Common myeloid progenitor, CD34-positive (primary cell): ENCODE measurements around the gene SIAH2.
A peak's percentile ranks its signal among the peaks of the same experiment; 100 is the strongest.

ENCODE experiments used
- CTCF ChIA-PET: fragments of 350-600 bp; sonication (Branson Sonifier 250); formaldehyde crosslinking; loops from one replicate; lab custom pipeline; 2021; ENCODE audit warnings: antibody characterized with exemption; lab: Charles Lee
- POLR2A ChIA-PET: fragments of 350-600 bp; sonication (Branson Sonifier 250); formaldehyde crosslinking; loops from one replicate; lab custom pipeline; 2021; ENCODE audit warnings: antibody characterized with exemption; lab: Charles Lee
- DNase-seq, 3 donors: peaks; one replicate each; pipeline versions ENCODE4 v3.0.0 to v3.0.0-alpha.2; 2013
- H3K27ac ChIP-seq, 2 experiments: 1 replicate in 1 of 2; 2 replicates in 1 of 2; pipeline ENCODE4 v1.7.0; 2013; ENCODE audit warnings: inconsistent platforms in 2 of 2, low read length in 2 of 2, mild to moderate bottlenecking in 2 of 2, low read depth in 1 of 2, moderate library complexity in 1 of 2; ENCODE audit not compliant: severe bottlenecking in 2 of 2, insufficient read depth in 1 of 2, poor library complexity in 1 of 2
- H3K27me3 ChIP-seq, 5 experiments: replicated peaks in 2 of 5; 1 replicate in 3 of 5; 2 replicates in 2 of 5; pipeline versions ENCODE4 v1.6.1 to v1.7.0; 2013; ENCODE audit warnings: low read length in 4 of 5, mild to moderate bottlenecking in 2 of 5, moderate library complexity in 2 of 5, inconsistent platforms in 1 of 5; ENCODE audit not compliant: insufficient read depth in 5 of 5, control insufficient read depth in 4 of 5
- H3K36me3 ChIP-seq, 4 experiments: 1 replicate in 2 of 4; 2 replicates in 2 of 4; pipeline versions ENCODE4 v1.6.1 to v1.7.0; 2013; ENCODE audit warnings: low read length in 3 of 4, control low read depth in 1 of 4, mild to moderate bottlenecking in 1 of 4; ENCODE audit not compliant: control insufficient read depth in 4 of 4, insufficient read depth in 4 of 4
- H3K4me1 ChIP-seq, 4 experiments: 1 replicate in 3 of 4; 2 replicates in 1 of 4; pipeline versions ENCODE4 v1.6.1 to v1.7.1; 2013; ENCODE audit warnings: low read length in 3 of 4, mild to moderate bottlenecking in 3 of 4, control low read depth in 1 of 4, inconsistent platforms in 1 of 4, moderate library complexity in 1 of 4; ENCODE audit not compliant: control insufficient read depth in 4 of 4, insufficient read depth in 4 of 4; ENCODE audit errors: control extremely low read depth in 1 of 4
- H3K4me3 ChIP-seq, 7 experiments: 1 replicate in 4 of 7; 2 replicates in 3 of 7; pipeline versions ENCODE4 v1.5.1 to v1.7.0; 2013; ENCODE audit warnings: mild to moderate bottlenecking in 7 of 7, low read length in 6 of 7, moderate library complexity in 6 of 7, inconsistent platforms in 2 of 7, low read depth in 2 of 7, control low read depth in 1 of 7; ENCODE audit not compliant: insufficient read depth in 4 of 7, control insufficient read depth in 1 of 7; ENCODE audit errors: extremely low read depth in 1 of 7
- H3K9me3 ChIP-seq, 5 experiments: 1 replicate in 4 of 5; 2 replicates in 1 of 5; pipeline versions ENCODE4 v1.6.1 to v1.7.1; 2013; ENCODE audit warnings: low read length in 4 of 5, mild to moderate bottlenecking in 2 of 5, inconsistent platforms in 1 of 5, low read depth in 1 of 5, moderate library complexity in 1 of 5; ENCODE audit not compliant: control insufficient read depth in 4 of 5, insufficient read depth in 2 of 5; ENCODE audit errors: control extremely low read depth in 1 of 5
- WGBS: methylation state at CpG from one replicate; pipeline ENCODE4 v1.1.5; 2013; ENCODE audit not compliant: insufficient coverage; 5-methylcytosine and 5-hydroxymethylcytosine counted together

SIAH2 gene

GRCh38 chr3:150755902-150756301, 7.1 kb downstream of the SIAH2 start:
- CTCF ChIA-PET = interaction anchor here (1.3 to 1.9 kb wide), 4 partner anchors 9 to 349 kb away, joined by 3 to 5 read pairs (median 4); no protein-coding TSS in a partner anchor
- 100% methylated on average over 2 of the region's 3 CpGs for WGBS
- no peak for DNase-seq
- Histone ChIP-seq H3K4me3 (no peak overlapping the region), H3K4me1 (peaks cover 8 to 20% (median 16%) of the 10 kb centered on the region in 4 experiments), H3K36me3 (peaks cover 2 to 28% (median 14%) of the 10 kb centered on the region in 4 experiments), H3K27ac (no peak overlapping the region), H3K9me3 (no peaks in the 10 kb centered on the region), H3K27me3 (no peaks in the 10 kb centered on the region)
- POLR2A ChIA-PET = no interaction called here

DNA sequence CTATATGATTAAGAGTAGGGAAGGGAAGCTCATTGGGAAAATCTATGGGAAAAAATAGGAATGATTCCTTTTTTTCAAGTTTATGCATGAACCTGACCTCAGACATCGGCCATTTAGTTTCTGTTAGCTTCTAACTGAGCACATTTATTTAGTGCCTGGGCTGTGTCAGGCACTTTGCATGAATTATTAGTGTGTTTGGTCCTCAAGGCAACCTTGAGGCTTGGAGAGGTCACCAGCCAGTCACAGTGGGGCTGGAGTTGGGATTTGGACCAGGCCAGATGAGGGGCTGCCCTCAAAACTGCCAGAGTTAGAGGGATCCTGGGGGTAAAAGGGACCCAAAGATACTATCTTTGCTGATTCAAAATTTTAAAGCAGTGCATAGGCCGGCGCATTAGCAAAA, 8.1 kb downstream of the SIAH2 start:
- H3K27me3 ChIP-seq = no peaks in the 10 kb centered on the region
- POLR2A ChIA-PET = no interaction called here
- H3K4me3 ChIP-seq = no peak overlapping the region
- H3K36me3 ChIP-seq = peaks cover 2 to 28% (median 14%) of the 10 kb centered on the region in 4 experiments
- H3K4me1 ChIP-seq = peaks cover 3 to 11% (median 7%) of the 10 kb centered on the region in 4 experiments
- 100% methylated on average over 1 of the region's 3 CpGs for WGBS
- DNase-seq = no peak
- no peaks in the 10 kb centered on the region for H3K9me3 ChIP-seq
- CTCF ChIA-PET = interaction anchor here (1.3 to 1.9 kb wide), 2 partner anchors 33 to 34 kb away, joined by 4 to 5 read pairs; no protein-coding TSS in a partner anchor
- no peak overlapping the region for H3K27ac ChIP-seq

DNA sequence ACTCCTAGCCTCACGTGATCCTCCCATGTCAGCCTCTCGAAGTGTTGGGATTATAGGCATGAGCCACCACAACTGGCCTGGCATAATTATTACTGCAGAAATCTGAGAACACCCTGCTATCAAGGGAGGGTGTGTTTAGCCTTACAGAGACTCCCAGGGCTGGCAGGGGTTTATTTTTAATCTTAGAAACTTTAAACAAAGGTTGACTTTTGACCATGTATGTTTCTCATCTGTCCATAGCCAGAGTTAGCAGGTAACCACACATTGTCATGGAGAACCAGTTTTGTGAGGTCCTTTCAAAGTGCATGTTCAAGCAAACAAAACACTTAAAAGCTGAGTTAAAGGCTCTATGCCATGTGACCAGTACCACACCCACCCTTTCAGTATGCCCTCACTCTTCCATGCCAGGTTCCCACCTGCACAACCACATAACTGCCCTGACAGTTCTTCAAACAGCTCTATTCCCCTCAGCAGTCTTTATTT, 11.1 kb downstream of the SIAH2 start:
- H3K27ac ChIP-seq = no peak overlapping the region
- POLR2A ChIA-PET = no interaction called here
- 100% methylated on average over 2 of the region's 2 CpGs for WGBS

DNA sequence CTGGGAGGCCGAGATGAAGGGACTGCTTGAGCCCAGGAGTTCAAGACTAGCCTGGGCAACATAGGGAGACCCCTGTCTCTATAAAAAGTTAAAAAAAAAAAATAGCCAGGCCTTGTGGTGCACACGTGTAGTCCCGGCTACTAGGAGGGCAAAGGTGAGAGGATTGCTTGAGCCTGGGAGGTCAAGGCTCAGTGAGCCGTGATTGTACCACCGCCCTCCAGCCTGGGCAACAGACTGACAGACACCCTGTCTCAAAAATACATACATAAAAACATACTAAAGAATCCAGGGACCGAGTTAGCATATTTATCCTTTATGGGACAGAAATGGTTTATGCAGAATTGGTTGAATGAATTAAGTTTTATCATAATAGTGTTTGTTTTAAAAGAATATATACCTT, 13.7 kb downstream of the SIAH2 start:
- H3K4me1 ChIP-seq = peaks cover 0 to 12% (median 3%) of the 10 kb centered on the region in 4 experiments
- CTCF ChIA-PET = interaction anchor here (0.9 to 1.2 kb wide), 4 partner anchors 11 to 28 kb away, joined by 3 to 5 read pairs (median 4); no protein-coding TSS in a partner anchor
- H3K27me3 ChIP-seq = no peaks in the 10 kb centered on the region
- DNase-seq = no peak
- WGBS = 96% methylated on average over 3 of the region's 6 CpGs
- H3K27ac ChIP-seq = peak overlapping the region in 1 of 2 experiments; percentile 4
- H3K36me3 ChIP-seq = peaks cover 0 to 9% (median 5%) of the 10 kb centered on the region in 4 experiments
- no peak overlapping the region for H3K4me3 ChIP-seq
- POLR2A ChIA-PET = no interaction called here
- H3K9me3 ChIP-seq = no peaks in the 10 kb centered on the region

More for the DNA sequence above, 11.1 kb downstream of the SIAH2 start:
- Histone ChIP-seq H3K9me3 (no peaks in the 10 kb centered on the region), H3K36me3 (peaks cover 0 to 14% (median 8%) of the 10 kb centered on the region in 4 experiments), H3K4me3 (no peak overlapping the region), H3K27me3 (no peaks in the 10 kb centered on the region), H3K4me1 (peaks cover 0 to 12% (median 3%) of the 10 kb centered on the region in 4 experiments)
- no peak for DNase-seq
- CTCF ChIA-PET = interaction anchor here (1.1 to 1.8 kb wide), 2 partner anchors 13 to 27 kb away, joined by 3 to 5 read pairs; no protein-coding TSS in a partner anchor

DNA sequence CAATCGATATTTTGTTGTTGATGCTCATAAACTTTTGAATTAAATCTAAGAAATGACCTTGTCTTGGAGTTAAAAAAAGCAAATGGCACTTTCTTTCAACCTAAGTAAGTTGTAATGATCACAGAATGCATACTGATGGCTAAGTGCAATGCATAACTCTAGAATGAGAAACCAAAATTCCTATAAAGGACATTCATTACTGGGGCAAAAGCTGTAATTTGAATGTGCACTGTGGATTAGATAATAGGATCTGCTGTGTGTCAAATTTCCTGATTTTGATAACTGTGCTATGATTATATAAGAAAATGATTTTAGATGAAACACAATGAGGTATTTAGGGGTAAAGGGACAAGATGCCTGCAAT, 14.3 kb downstream of the SIAH2 start:
- WGBS = 40% methylated on average over 1 of the region's 1 CpG

GRCh38 chr3:150747886-150748683, 14.9 kb downstream of the SIAH2 start:
- WGBS = 50% methylated on average over 1 of the region's 5 CpGs

More for the DNA sequence above, 14.3 kb downstream of the SIAH2 start:
- no peak overlapping the region for H3K4me3 ChIP-seq
- DNase-seq = no peak
- ChIA-PET CTCF (no interaction called here), POLR2A (no interaction called here)
- peaks cover 0 to 12% (median 3%) of the 10 kb centered on the region in 4 experiments for H3K4me1 ChIP-seq
- H3K27me3 ChIP-seq = no peaks in the 10 kb centered on the region
- H3K36me3 ChIP-seq = peaks cover 0 to 9% (median 4%) of the 10 kb centered on the region in 4 experiments
- H3K9me3 ChIP-seq = no peaks in the 10 kb centered on the region
- H3K27ac ChIP-seq = no peak overlapping the region

More at GRCh38 chr3:150747886-150748683, 14.9 kb downstream of the SIAH2 start:
- peaks cover 0 to 12% (median 3%) of the 10 kb centered on the region in 4 experiments for H3K4me1 ChIP-seq
- DNase-seq = peak in 1 of 3 donors; percentile 39
- no peaks in the 10 kb centered on the region for H3K9me3 ChIP-seq
- H3K36me3 ChIP-seq = peaks cover 0 to 8% (median 4%) of the 10 kb centered on the region in 4 experiments
- ChIA-PET POLR2A (no interaction called here), CTCF (interaction anchor here (0.5 to 1.1 kb wide), 3 partner anchors 8 to 31 kb away, joined by 3 read pairs; no protein-coding TSS in a partner anchor)
- no peak overlapping the region for H3K4me3 ChIP-seq
- H3K27me3 ChIP-seq = no peaks in the 10 kb centered on the region
- H3K27ac ChIP-seq = no peak overlapping the region
